ENCODE data around the gene BBIP1. TPM values are rescaled to one million over a fixed set of nuclear protein-coding genes. Genes with fewer than 3 reads are reported as not detected.

BBIP1 gene
- total and polyA plus RNA-seq, 9 of the 15 experiments (the other 6 are each of a cell fraction or from before 2014, with no cell fraction given), result 5.2 to 31.0 (median 19.4) TPM

- TF ChIP-seq ATF3 (IDR thresholded peaks at IDR 0.05) (peak; percentile 42; the same call in 1 of the 2 replicates), ATF3 (CRISPR knock-in tag; conservative IDR thresholded peaks at IDR 0.05) (peak; percentile 69; the same call in 1 of the 2 replicates), KLF1 (tag; IDR thresholded peaks at IDR 0.05) (peak; percentile 70; the same call in 1 of the 2 replicates), HNRNPL (IDR thresholded peaks at IDR 0.05; ENCODE audit: low read depth, low read length) (no peak), CREB1 (IDR thresholded peaks at IDR 0.05) (peak; percentile 37; the same call in 1 of the 2 replicates), CREB1 (CRISPR knock-in tag; IDR thresholded peaks at IDR 0.05) (peak; percentile 44; the same call in 1 of the 2 replicates), NONO (IDR thresholded peaks at IDR 0.05; ENCODE audit: low read depth in 2 of 2, low read length in 1 of 2) (peak in 1 of 2 experiments; percentile 41; a peak in 1 of 4 replicates), HDGF (IDR thresholded peaks at IDR 0.05) (no peak), SNIP1 (IDR thresholded peaks at IDR 0.05; ENCODE audit: low read depth) (peak; percentile 92), KLF13 (tag; IDR thresholded peaks at IDR 0.05; ENCODE audit: borderline replicate concordance, low read depth) (peak; percentile 46; the same call in 1 of the 2 replicates), STAT6 (CRISPR knock-in tag; IDR thresholded peaks at IDR 0.05) (0 out of 2 replicates have a peak, but pooled peaks have one; percentile 87), GMEB1 (CRISPR knock-in tag; IDR thresholded peaks at IDR 0.05) (0 out of 2 replicates have a peak, but pooled peaks have one; percentile 25), POLR2H (tag; IDR thresholded peaks at IDR 0.05; ENCODE audit: low read depth) (peak; percentile 81), SPI1 (IDR thresholded peaks at IDR 0.05; ENCODE audit: borderline replicate concordance, low read depth, low read length) (peak; percentile 48), FOXK2 (conservative IDR thresholded peaks at IDR 0.05 in 1 of 2, IDR thresholded peaks at IDR 0.05 in 1 of 2; ENCODE audit: low read depth in 2 of 2) (peak; percentile 19 to 47; a peak in 1 of 4 replicates), MTA1 (IDR thresholded peaks at IDR 0.05; ENCODE audit: borderline replicate concordance) (no peak), NFYB (IDR thresholded peaks at IDR 0.05; ENCODE audit: extremely low read depth, insufficient read length) (peak; percentile 10), SRF (CRISPR knock-in tag; IDR thresholded peaks at IDR 0.05) (peak in 1 of 2 experiments; percentile 91; a peak in 2 of 4 replicates), TAF9B (IDR thresholded peaks at IDR 0.05; ENCODE audit: partially characterized antibody) (peak; percentile 68), VEZF1 (CRISPR knock-in tag; IDR thresholded peaks at IDR 0.05) (peak; percentile 40; the same call in 1 of the 2 replicates), EP300 (IDR thresholded peaks at IDR 0.05; ENCODE audit: low read length) (peak; percentile 10; the same call in 1 of the 2 replicates)
These were observed at the start of gene BBIP1 (continued) for GRCh38 chr10:110918643-110919348.

Measured in K562 (cell line).